HCT116 (cell line): ENCODE measurements around the gene OR1F1.

Experiments
- EZH2phosphoT487 ChIP-seq: fragments of 200-600 bp; IDR thresholded peaks from 2 replicates; pipeline ENCODE4 v1.6.1; 2018; ENCODE audit warnings: antibody characterized with exemption, borderline replicate concordance
- POLR2A ChIP-seq: IDR thresholded peaks from 2 replicates; pipeline ENCODE4 v1.7.0; 2011; ENCODE audit warnings: borderline replicate concordance; ENCODE audit not compliant: insufficient read depth, insufficient read length; ENCODE audit errors: extremely low read depth
- POLR2AphosphoS5 ChIP-seq: IDR thresholded peaks from 2 replicates; pipeline ENCODE4 v1.6.1; 2011; ENCODE audit warnings: mild to moderate bottlenecking, low read depth, low read length, moderate library complexity
- SRF ChIP-seq: IDR thresholded peaks from 2 replicates; pipeline ENCODE4 v1.6.1; 2012; ENCODE audit warnings: low read depth
- YY1 ChIP-seq: IDR thresholded peaks from 2 replicates; pipeline ENCODE4 v1.6.1; 2011; ENCODE audit warnings: low read length, low read depth, moderate library complexity, mild to moderate bottlenecking; ENCODE audit not compliant: insufficient replicate concordance; ENCODE audit errors: extremely low read depth
- ZNF274 ChIP-seq: fragments of 200-500 bp; sonication (Bioruptor generic); IDR thresholded peaks from 2 replicates; pipeline ENCODE4 v1.6.1; 2014; ENCODE audit warnings: mild to moderate bottlenecking, low read depth, low read length, inconsistent platforms
- TF ChIP-seq, protein P1 (sequence below), 3 experiments: fragments of 200-600 bp in 1 of 3; sonication (generic) in 1 of 3; IDR thresholded peaks in 2 of 3; conservative IDR thresholded peaks in 1 of 3; 2 replicates each; pipeline ENCODE4 v1.5.1; 2012 to 2017; ENCODE audit warnings: low read depth in 2 of 3, low read length in 2 of 3, antibody characterized with exemption in 1 of 3, borderline replicate concordance in 1 of 3, control low read depth in 1 of 3, mild to moderate bottlenecking in 1 of 3, mixed read lengths in 1 of 3, mixed run types in 1 of 3, moderate library complexity in 1 of 3; ENCODE audit not compliant: insufficient read depth in 1 of 3
- TF ChIP-seq, protein P2 (sequence below): IDR thresholded peaks from 2 replicates; pipeline ENCODE4 v1.6.1; 2012

DNA sequence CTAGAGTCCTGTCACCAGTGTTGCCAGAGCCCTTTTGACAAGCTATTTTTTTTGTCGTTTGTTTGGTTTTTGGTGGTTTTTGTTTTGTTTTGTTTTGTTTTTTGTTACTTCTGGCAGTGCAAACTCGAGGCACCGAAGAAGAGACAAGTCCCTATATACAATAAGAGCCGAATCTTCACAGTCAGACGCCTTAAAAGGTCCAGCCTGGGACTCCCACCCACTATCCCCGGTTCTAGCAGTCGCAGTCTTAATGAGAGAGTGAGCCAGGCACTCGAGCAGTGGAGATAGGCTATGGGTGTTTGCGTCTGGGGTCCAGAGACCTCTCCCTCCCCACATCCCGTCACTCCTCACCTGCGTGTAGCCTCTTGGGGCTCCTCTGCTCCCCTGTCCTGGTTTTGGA lies 1.9 kb downstream of the OR1F1 start:
- TF ChIP-seq EZH2phosphoT487 (no peak), POLR2A (no peak), POLR2AphosphoS5 (no peak), SRF (no peak), ZNF274 (no peak), YY1 (no peak)
- TF ChIP-seq, protein P1, sequence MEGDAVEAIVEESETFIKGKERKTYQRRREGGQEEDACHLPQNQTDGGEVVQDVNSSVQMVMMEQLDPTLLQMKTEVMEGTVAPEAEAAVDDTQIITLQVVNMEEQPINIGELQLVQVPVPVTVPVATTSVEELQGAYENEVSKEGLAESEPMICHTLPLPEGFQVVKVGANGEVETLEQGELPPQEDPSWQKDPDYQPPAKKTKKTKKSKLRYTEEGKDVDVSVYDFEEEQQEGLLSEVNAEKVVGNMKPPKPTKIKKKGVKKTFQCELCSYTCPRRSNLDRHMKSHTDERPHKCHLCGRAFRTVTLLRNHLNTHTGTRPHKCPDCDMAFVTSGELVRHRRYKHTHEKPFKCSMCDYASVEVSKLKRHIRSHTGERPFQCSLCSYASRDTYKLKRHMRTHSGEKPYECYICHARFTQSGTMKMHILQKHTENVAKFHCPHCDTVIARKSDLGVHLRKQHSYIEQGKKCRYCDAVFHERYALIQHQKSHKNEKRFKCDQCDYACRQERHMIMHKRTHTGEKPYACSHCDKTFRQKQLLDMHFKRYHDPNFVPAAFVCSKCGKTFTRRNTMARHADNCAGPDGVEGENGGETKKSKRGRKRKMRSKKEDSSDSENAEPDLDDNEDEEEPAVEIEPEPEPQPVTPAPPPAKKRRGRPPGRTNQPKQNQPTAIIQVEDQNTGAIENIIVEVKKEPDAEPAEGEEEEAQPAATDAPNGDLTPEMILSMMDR (IDR thresholded peaks at IDR 0.05 in 2 of 3, conservative IDR thresholded peaks at IDR 0.05 in 1 of 3; ENCODE audit: borderline replicate concordance in 1 of 3, insufficient read depth in 1 of 3, low read depth in 2 of 3, low read length in 2 of 3), result no peak
- TF ChIP-seq, protein P2, sequence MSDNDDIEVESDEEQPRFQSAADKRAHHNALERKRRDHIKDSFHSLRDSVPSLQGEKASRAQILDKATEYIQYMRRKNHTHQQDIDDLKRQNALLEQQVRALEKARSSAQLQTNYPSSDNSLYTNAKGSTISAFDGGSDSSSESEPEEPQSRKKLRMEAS, result no peak
